GM10847 (cell line): ENCODE measurements around the gene ADGRA3.

ENCODE experiments used
- POLR2A ChIP-seq: IDR thresholded peaks from 2 replicates; pipeline ENCODE4 v1.6.1; 2011; ENCODE audit not compliant: insufficient read length; ENCODE audit errors: extremely low read depth

The ADGRA3 gene

DNA sequence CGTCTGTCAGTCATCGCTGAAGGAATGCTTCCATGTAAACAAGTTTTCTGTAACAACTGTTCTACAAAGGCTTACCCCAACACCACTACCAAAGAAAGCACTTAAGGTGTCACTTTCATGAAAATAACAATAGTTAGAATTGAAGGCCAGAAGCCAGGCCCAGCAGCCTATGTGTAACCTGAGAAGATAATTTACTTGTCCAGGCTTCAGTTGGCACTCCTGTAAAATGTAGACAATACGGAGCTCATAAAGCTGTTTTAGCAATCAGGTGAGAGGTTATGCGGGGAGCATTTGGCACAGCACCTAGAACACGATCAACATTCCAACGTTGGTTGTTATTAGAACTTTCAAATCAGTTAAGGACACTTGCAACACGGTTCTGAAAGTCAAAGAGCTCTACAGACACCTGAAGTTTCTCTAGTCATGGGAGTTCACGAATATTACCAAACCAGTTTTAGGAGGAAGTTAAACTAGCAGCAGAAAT lies 15.7 kb downstream of the ADGRA3 start:
- no peak for TF ChIP-seq POLR2A

DNA sequence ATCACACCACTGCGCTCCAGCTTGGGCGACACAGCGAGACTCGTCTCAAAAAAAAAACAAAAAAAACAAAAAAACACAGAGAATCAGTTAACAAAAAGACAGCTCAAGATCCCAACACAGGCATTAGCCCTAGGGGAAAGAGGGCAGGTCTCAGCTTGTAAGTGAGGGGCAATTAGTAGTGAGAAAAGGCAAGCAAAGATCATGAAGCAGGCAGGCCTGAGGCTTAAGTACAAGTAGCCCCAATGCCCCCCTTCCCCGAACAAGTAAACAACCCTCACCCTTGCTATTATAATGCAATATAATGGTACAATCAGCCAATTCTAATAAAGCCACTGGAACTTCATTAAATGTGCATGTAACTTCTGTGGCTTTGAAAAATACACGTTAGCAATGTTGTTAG lies 17.0 kb downstream of the ADGRA3 start:
- no peak for TF ChIP-seq POLR2A

DNA sequence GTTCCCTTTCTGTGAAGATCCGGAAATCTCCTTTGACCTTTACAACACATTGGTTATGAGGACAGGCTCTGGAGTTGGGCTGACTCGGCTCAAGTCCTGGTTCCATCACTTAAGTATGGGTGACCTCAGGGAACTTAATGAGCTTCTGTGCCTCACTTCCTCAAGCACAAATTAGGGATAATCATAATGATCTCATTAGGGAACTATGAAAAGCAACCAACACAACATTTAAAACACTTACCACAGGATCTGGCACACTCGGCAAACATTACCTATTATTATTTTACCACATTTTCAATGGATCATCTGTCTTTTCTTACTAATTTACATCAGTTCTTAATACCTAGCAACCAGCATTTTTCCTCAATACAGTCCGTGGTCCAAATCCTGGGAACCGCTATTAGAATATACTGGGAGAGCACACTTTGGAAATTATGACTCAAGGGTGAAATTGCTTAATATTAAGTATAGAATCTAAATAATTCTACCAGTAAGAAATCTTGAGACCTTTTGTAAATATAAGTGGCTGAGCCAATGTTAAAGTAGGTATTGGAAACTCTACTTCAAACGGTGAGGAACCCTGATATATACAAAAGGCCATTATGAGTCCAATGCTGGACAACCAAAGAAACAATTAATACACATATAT lies 19.6 kb downstream of the ADGRA3 start:
- TF ChIP-seq POLR2A = no peak

DNA sequence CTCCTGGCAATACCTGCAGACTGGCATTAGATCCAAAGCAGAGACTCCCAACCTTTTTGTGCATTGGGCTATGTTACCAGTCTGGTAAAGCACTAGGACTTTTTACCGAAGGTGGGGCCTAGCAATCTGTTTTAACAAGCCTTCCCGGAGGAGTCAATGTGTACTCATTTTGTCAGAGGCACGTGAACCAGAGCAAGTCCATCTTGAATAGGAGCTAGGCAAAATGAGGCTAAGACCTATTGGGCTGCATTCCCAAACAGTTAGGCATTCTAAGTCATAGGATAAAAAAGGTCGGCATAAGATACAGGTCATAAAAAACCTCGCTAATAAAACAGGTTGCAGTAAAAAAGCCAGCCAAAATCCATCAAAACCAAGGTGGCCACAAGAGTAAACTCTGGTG lies 22.3 kb downstream of the ADGRA3 start:
- no peak for TF ChIP-seq POLR2A

- TF ChIP-seq POLR2A = no peak
Observed at GRCh38 chr4:22492987-22493386, 22.9 kb downstream of the ADGRA3 start.

- TF ChIP-seq POLR2A = no peak
Observed at GRCh38 chr4:22491939-22492338, 23.9 kb downstream of the ADGRA3 start.

GRCh38 chr4:22490718-22491315 lies 25.0 kb downstream of the ADGRA3 start:
- TF ChIP-seq POLR2A = no peak

GRCh38 chr4:22488106-22488505 lies 27.8 kb downstream of the ADGRA3 start:
- TF ChIP-seq POLR2A = no peak

- TF ChIP-seq POLR2A = no peak
Observed at GRCh38 chr4:22487328-22487727, 28.5 kb downstream of the ADGRA3 start.

- no peak for TF ChIP-seq POLR2A
Observed at GRCh38 chr4:22486276-22486675, 29.6 kb downstream of the ADGRA3 start.

DNA sequence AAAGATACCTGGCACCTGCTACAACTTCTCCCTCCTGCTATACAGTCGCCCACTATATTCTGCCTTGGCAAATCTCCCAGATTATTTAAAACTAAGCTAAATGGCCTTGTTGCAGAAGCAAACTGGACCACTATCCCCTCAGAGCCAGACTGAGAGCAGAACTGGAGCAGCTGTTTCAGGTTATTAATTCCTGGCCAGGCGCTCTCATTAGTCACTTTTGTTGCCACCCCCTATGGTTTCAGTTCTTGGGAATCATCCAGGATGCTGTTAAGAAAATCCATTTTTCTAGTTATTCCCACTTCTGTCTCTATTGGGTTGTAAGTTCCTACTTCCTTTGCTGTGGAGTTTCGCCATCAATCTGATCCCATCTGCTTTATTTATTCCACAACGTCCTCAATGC lies 30.1 kb downstream of the ADGRA3 start:
- TF ChIP-seq POLR2A = no peak

DNA sequence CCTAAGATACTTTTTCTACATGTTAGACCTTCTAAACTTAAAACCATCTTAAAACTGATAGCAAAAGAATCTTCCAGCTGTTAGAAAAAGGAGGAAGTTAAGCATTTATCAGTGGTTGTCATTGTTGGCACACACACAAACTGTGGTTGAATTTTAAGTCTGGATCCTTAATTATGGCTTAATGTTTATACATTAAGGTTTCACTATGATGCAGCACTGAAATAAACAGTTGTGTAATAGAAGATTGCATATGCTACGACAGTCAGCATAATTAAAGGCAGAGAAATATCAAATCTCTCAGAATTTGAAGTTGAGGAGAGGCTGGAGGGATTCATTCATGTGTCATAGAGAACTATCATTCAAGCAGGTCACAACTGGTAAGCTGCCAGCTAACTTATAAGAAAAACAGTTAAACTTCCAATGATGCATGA lies 32.3 kb downstream of the ADGRA3 start:
- no peak for TF ChIP-seq POLR2A

- no peak for TF ChIP-seq POLR2A
Observed at GRCh38 chr4:22482250-22483127, 33.4 kb downstream of the ADGRA3 start.

GRCh38 chr4:22480675-22481327 lies 35.1 kb downstream of the ADGRA3 start:
- TF ChIP-seq POLR2A = no peak

DNA sequence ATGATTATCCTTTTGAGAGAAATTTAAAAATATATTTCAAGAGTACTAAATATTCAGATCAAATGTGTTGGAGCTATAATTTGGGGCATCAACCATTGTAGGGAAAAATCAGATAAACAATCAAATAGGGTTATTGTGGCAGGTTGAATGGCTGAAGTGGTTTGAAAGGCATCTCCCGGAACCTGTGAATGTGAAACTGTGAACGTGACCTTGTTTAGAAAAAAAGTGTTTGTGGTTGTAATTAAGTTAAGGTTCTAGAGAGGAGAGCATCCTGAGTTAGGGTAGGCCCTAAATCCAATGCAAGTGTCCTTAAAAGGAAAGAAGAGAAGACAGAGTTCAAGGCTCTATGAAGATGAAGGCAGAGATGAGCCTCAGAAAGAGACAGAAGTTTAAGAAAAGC lies 37.4 kb downstream of the ADGRA3 start:
- TF ChIP-seq POLR2A = no peak
